Effector memory CD4-positive, alpha-beta T cell (primary cell): Measurements from ENCODE around the gene BCO2.

Experiments used
- DNase-seq, 3 donors: peaks; one replicate each; pipeline ENCODE4 v3.0.0-alpha.2; 2020
- H3K27ac ChIP-seq: 2 replicates; pipeline ENCODE4 v1.7.0; 2013; ENCODE audit warnings: mild to moderate bottlenecking, low read length, moderate library complexity; ENCODE audit not compliant: insufficient read depth, poor library complexity, severe bottlenecking
- H3K27me3 ChIP-seq: replicated peaks from 2 replicates; pipeline ENCODE4 v1.7.0; 2013; ENCODE audit warnings: mild to moderate bottlenecking, low read length; ENCODE audit not compliant: insufficient read depth, control insufficient read depth, poor library complexity, severe bottlenecking
- H3K36me3 ChIP-seq: 2 replicates; pipeline ENCODE4 v1.7.0; 2013; ENCODE audit warnings: mild to moderate bottlenecking, low read length, moderate library complexity; ENCODE audit not compliant: control insufficient read depth, insufficient read depth
- H3K4me1 ChIP-seq: 2 replicates; pipeline ENCODE4 v1.7.0; 2013; ENCODE audit warnings: low read length, mild to moderate bottlenecking; ENCODE audit not compliant: control insufficient read depth, insufficient read depth, poor library complexity, severe bottlenecking
- H3K4me3 ChIP-seq: 2 replicates; pipeline ENCODE4 v1.7.0; 2013; ENCODE audit warnings: low read length, low read depth, mild to moderate bottlenecking; ENCODE audit not compliant: insufficient read depth, poor library complexity, severe bottlenecking
- H3K9me3 ChIP-seq: 2 replicates; pipeline ENCODE4 v1.7.0; 2013; ENCODE audit warnings: mild to moderate bottlenecking, low read length, moderate library complexity; ENCODE audit not compliant: control insufficient read depth
- total RNA-seq, 3 donors: gene quantifications; one replicate each; lab custom pipeline; 2026; lab: John Stamatoyannopoulos, UW

BCO2 gene, protein sequence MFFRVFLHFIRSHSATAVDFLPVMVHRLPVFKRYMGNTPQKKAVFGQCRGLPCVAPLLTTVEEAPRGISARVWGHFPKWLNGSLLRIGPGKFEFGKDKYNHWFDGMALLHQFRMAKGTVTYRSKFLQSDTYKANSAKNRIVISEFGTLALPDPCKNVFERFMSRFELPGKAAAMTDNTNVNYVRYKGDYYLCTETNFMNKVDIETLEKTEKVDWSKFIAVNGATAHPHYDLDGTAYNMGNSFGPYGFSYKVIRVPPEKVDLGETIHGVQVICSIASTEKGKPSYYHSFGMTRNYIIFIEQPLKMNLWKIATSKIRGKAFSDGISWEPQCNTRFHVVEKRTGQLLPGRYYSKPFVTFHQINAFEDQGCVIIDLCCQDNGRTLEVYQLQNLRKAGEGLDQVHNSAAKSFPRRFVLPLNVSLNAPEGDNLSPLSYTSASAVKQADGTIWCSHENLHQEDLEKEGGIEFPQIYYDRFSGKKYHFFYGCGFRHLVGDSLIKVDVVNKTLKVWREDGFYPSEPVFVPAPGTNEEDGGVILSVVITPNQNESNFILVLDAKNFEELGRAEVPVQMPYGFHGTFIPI
- 0.69 to 1.2 (median 0.78) reads per million in 3 donors for total RNA-seq

- H3K4me1 ChIP-seq, result no peaks in the 10 kb centered on the region
- no peak within 1 kb of the TSS for H3K27ac ChIP-seq
- H3K9me3 ChIP-seq, result no peaks in the 10 kb centered on the region
- no peaks in the 10 kb centered on the region for H3K36me3 ChIP-seq
- DNase-seq, result peak in 2 of 3 donors; percentile 6 to 26
- H3K27me3 ChIP-seq, result no peaks in the 10 kb centered on the region
- H3K4me3 ChIP-seq, result no peak within 1 kb of the TSS
These were observed at the start of gene BCO2 for GRCh38 chr11:112174789-112175598. BCO2 (plus strand) TSS chr11:112175512; CDS start chr11:112175602, 90 bp downstream.

DNA sequence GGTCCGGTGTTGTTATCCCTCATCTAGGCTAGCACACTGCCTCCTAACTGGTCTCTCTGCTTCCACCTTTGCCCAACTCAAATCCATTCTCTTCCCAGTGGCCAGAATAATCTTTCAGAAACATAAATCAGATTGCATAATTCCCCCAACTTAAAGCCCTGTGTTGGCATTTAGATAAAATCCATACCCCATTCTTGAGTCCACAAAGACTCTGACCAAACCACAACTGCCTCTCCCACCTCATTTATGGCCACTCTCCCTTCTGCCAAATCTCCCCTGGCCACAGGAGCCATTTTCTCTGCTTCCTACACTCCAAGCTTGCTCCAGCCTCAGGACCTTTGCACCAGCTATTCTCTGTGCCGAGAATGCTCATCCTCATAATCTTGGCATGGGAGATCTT lies 48.3 kb upstream of the BCO2 start:
- no peak for DNase-seq
- no peaks in the 10 kb centered on the region for H3K36me3 ChIP-seq
- H3K27ac ChIP-seq, result no peak overlapping the region
- H3K9me3 ChIP-seq, result no peaks in the 10 kb centered on the region
- H3K4me1 ChIP-seq, result no peaks in the 10 kb centered on the region
- H3K4me3 ChIP-seq, result no peak overlapping the region
- H3K27me3 ChIP-seq, result no peaks in the 10 kb centered on the region

DNA sequence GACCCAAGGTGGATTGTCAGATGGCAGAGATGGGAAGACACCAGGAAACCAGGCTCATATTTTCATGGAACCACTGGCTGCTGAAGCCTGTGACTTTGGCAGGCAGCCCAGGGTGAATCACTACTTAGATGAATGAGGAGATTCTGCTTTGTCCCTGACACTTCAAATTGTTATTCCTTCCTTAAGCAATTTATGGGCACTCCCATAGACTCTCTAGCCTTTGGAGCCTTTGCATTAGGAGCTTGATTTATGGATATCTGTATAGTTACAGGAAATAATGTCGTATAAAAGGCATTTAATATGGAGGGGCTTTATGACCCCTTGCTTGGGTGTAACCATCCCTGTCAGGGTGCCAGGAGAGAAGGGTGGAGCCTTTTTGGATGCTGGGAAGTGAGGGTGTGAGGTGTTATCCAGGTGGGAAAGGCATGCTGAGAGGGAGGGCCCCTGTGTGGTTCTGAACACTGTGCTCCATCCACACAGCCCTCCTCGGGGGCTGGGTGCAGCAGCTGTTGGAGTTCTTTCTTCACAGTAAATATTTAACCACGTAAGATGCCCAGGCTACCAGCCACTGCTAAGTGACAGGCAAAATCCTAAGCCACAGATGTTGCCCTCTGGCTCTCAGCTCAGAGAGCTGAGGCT lies 46.7 kb upstream of the BCO2 start:
- Histone ChIP-seq H3K4me3 (no peak overlapping the region), H3K9me3 (no peaks in the 10 kb centered on the region), H3K4me1 (no peaks in the 10 kb centered on the region), H3K27me3 (no peaks in the 10 kb centered on the region), H3K27ac (no peak overlapping the region), H3K36me3 (no peaks in the 10 kb centered on the region)
- no peak for DNase-seq

DNA sequence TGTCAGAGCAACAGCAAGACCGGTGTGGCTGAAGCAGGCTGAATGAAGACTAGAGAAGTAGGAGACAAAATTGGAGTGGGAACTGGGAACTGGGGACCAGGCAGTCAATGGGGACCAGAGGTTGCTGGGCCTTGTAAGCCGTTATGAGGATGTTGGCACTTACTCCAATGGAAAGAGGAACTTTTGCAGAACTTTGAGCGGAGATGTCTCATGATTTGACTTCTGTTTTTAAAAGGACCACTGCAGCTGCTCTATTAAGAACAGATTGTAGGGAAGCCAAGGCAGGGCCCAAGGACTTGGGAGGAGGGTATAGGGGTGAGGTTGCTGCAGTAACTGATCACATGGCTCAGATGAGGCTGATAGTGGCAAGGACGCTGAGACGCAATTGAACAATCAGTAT lies 45.7 kb upstream of the BCO2 start:
- DNase-seq, result no peak

DNA sequence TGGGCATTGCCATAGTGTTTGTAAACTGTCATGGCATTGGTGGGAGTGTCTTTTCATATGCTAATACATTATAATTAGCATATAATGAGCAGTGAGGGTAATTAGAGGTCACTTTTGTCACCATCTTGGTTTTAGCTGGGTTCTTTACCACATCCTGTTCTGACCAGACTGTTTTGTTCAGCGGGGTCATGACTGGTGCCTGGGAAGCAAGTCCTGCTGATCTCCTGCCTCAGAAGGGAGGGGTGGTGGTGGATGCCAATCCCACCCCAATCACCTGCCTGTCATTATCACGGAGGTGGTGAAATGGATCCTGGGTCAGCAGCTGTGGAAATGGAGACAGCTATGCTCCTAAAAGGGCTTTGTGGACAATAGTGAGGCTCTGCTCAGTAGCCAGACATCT lies 42.6 kb upstream of the BCO2 start:
- Histone ChIP-seq H3K27ac (no peak overlapping the region), H3K4me3 (no peak overlapping the region), H3K27me3 (no peaks in the 10 kb centered on the region), H3K36me3 (no peaks in the 10 kb centered on the region), H3K9me3 (no peaks in the 10 kb centered on the region), H3K4me1 (no peaks in the 10 kb centered on the region)
- DNase-seq, result no peak

More for the DNA sequence above, 45.7 kb upstream of the BCO2 start:
- H3K9me3 ChIP-seq, result no peaks in the 10 kb centered on the region
- H3K4me1 ChIP-seq, result no peaks in the 10 kb centered on the region
- no peaks in the 10 kb centered on the region for H3K27me3 ChIP-seq
- H3K36me3 ChIP-seq, result no peaks in the 10 kb centered on the region
- H3K27ac ChIP-seq, result no peak overlapping the region
- no peak overlapping the region for H3K4me3 ChIP-seq

GRCh38 chr11:112134473-112134872 lies 40.8 kb upstream of the BCO2 start:
- H3K4me3 ChIP-seq, result no peak overlapping the region
- no peak for DNase-seq
- no peaks in the 10 kb centered on the region for H3K36me3 ChIP-seq
- no peak overlapping the region for H3K27ac ChIP-seq
- H3K4me1 ChIP-seq, result no peaks in the 10 kb centered on the region
- no peaks in the 10 kb centered on the region for H3K27me3 ChIP-seq
- no peaks in the 10 kb centered on the region for H3K9me3 ChIP-seq

DNA sequence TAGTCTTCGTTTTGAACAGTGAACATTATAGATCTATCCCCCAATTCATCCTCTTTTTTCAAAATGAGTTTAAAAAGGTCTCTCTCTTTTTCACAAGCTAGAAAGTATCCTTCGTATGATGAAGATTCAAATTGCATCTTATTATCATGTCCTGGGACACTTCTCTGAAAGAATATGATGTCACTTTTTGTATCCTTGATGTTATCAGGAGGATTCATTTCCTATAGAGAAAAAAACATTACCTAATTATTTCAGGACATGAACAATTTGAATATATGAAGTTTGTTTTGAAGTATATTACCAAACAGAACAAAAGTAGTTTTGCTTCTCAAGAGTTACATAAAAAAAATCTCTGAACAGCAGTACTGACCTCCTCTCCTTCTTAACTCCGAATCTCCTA lies 31.7 kb upstream of the BCO2 start:
- Histone ChIP-seq H3K4me3 (no peak overlapping the region), H3K9me3 (no peaks in the 10 kb centered on the region), H3K4me1 (no peaks in the 10 kb centered on the region), H3K27ac (no peak overlapping the region), H3K36me3 (no peaks in the 10 kb centered on the region), H3K27me3 (no peaks in the 10 kb centered on the region)
- no peak for DNase-seq

GRCh38 chr11:112150517-112150916 lies 24.8 kb upstream of the BCO2 start:
- DNase-seq, result no peak
- Histone ChIP-seq H3K36me3 (no peaks in the 10 kb centered on the region), H3K27ac (no peak overlapping the region), H3K4me3 (no peak overlapping the region), H3K4me1 (no peaks in the 10 kb centered on the region), H3K9me3 (no peaks in the 10 kb centered on the region), H3K27me3 (no peaks in the 10 kb centered on the region)

DNA sequence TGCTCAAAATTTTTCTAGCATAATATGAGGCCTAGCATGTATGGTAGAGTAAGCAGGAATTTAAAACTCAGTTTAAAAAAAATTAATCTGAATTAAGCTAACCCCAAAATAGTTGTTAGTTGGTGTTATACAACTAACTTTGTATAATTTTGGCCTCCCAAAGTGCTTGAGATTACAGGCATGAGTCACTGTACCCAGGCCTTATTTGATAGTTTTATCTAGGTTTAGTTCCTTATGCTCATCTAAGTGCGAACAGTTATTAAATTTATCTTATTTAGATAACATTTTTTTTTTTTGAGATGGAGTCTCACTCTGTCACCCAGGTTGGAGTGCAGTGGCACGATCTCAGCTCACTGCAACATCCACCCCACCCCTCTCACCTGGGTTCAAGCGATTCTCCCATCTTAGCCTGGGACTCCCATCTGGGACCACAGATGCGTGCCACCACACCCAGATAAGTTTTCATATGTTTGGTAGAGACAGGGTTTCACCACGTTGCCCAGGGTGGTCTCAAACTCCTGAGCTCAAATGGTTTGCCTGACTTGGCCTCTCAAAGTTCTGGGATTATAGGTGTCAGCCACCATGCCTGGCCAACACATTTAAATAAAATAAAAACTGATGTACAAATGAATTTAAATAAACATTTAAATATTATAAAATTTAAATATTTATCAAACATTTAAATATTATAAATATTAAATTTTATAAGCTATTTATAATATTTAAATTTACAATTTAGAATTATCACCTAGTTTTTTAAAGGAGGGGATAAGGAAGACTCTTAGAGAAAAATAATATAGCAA lies 19.0 kb upstream of the BCO2 start:
- Histone ChIP-seq H3K4me3 (no peak overlapping the region), H3K27ac (no peak overlapping the region), H3K27me3 (no peaks in the 10 kb centered on the region), H3K4me1 (no peaks in the 10 kb centered on the region), H3K36me3 (no peaks in the 10 kb centered on the region), H3K9me3 (no peaks in the 10 kb centered on the region)
- DNase-seq, result no peak
